Fibroblast of villous mesenchyme (primary cell): Measurements from ENCODE around the gene MMP19. TPM values are rescaled to one million over a fixed set of nuclear protein-coding genes. Genes with fewer than 3 reads are reported as not detected.
A peak's percentile ranks its signal among the peaks of the same experiment; 100 is the strongest.

Experiments
- DNase-seq: peaks from one replicate; pipeline ENCODE4 v3.0.0-alpha.2; 2010; ENCODE audit warnings: low read depth
- H3K4me3 ChIP-seq: 2 replicates; pipeline ENCODE4 v1.5.1; 2011; ENCODE audit warnings: low read depth, mild to moderate bottlenecking, low read length
- total RNA-seq: library from RNA; depleted of rRNA; stranded (reverse); fragments of >200 nt; gene quantifications from 2 replicates; pipeline ENCODE4 v1.2.3, GENCODE V29; 2012
- TF ChIP-seq, protein P1 (sequence below): IDR thresholded peaks from 2 replicates; pipeline ENCODE4 v1.5.1; 2012; ENCODE audit warnings: low read depth, mild to moderate bottlenecking, low read length; ENCODE audit not compliant: insufficient read depth

Gene MMP19
- total RNA-seq, 1 donor, result 9.1 TPM

DNA sequence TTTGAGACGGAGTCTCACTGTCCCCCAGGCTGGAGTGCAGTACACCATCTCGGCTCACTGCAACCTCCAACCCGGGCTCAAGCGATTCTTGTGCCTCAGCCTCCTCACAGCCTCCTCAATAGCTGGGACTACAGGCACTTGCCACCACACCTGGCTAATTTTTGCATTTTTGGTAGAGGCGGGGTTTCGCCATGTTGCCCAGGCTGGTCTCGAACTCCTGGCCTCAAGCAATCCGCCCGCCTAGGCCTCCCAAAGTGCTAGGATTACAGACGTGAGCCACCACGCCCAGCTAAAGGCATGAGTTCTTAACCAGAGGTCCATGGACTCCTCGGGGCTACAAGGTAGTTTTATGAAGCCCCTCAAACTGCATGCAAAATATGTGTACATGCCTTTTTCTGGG lies 27.3 kb downstream of the MMP19 start:
- TF ChIP-seq, protein P1, sequence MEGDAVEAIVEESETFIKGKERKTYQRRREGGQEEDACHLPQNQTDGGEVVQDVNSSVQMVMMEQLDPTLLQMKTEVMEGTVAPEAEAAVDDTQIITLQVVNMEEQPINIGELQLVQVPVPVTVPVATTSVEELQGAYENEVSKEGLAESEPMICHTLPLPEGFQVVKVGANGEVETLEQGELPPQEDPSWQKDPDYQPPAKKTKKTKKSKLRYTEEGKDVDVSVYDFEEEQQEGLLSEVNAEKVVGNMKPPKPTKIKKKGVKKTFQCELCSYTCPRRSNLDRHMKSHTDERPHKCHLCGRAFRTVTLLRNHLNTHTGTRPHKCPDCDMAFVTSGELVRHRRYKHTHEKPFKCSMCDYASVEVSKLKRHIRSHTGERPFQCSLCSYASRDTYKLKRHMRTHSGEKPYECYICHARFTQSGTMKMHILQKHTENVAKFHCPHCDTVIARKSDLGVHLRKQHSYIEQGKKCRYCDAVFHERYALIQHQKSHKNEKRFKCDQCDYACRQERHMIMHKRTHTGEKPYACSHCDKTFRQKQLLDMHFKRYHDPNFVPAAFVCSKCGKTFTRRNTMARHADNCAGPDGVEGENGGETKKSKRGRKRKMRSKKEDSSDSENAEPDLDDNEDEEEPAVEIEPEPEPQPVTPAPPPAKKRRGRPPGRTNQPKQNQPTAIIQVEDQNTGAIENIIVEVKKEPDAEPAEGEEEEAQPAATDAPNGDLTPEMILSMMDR, result no peak
- peak overlapping the region; percentile 75 for H3K4me3 ChIP-seq
- DNase-seq, result no peak

DNA sequence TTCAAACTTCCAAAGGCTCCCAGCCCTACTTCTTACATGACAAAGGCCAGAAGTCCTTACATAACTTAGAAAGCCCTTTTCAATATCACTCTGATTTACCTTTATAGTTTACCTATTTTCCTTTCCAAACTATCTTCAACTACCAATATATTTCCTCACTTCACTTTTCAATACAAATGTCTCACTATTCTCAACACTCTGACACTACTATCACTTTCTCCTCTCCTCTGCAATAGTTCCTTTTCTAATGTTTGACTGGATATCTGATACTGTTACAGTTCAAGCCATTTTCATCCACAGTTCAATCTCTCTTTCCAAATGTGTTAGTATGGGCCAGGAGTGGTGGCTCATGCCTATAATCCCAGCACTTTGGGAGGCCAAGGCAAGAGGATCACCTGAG lies 28.5 kb downstream of the MMP19 start:
- H3K4me3 ChIP-seq, result no peak overlapping the region
- TF ChIP-seq, protein P1, result no peak
- no peak for DNase-seq

DNA sequence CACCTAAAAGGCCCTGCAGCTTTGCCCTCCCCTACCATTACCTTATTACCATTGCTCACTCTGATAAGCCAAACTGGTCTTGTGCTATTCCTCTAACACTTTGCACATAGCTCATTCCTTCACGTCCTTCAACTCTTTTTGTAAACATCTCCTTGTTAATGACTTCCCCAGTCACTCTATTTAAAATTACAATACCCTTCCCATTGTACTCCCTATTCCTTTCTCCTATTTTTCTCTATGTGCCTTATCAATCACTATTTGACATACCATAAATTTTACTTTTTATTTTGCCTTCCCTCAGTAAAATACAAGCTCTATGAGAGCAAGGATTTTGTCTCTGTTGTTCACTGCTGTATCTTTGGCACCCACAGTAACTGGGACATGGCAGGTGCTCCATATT lies 30.6 kb downstream of the MMP19 start:
- no peak overlapping the region for H3K4me3 ChIP-seq
- TF ChIP-seq, protein P1, result no peak
- DNase-seq, result no peak

DNA sequence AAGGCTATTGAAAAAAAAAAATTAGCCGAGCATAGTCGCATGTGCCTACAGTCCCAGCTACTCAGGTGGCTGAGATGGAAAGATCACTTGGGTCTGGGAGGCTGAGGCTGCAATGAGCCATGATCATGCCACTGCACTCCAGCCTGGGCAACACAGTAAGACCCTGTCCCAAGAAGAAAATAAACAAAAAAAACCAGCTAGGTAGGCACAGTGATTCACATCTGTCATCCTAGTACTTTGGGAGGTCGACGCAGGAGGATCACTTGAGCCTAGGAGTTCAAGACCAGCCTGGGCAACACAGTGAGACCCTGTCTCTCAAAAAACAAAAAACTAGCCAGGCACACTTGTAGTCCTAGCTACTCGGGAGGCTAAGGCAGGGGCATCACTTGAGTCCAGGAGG lies 33.5 kb downstream of the MMP19 start:
- DNase-seq, result no peak
- TF ChIP-seq, protein P1, result no peak
- no peak overlapping the region for H3K4me3 ChIP-seq

DNA sequence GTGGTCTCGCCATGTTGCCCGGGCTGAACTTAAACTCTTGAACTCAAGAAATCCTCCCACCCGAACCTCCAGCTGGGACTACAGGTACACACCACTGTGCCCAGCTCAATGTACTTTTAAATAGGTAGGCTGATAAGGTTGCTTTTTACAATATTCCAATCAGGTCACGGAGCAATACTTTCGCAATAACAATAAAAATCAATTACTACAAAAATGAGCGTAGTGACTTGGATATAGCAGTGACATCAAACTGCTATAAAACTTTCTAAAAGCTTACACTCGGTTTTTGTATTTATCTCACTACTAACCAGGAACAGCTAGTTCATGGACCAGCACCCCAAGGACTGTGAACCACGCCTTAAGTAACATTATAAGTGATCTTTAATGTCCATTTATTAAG lies 35.8 kb downstream of the MMP19 start:
- no peak for DNase-seq
- TF ChIP-seq, protein P1, result no peak
- no peak overlapping the region for H3K4me3 ChIP-seq

DNA sequence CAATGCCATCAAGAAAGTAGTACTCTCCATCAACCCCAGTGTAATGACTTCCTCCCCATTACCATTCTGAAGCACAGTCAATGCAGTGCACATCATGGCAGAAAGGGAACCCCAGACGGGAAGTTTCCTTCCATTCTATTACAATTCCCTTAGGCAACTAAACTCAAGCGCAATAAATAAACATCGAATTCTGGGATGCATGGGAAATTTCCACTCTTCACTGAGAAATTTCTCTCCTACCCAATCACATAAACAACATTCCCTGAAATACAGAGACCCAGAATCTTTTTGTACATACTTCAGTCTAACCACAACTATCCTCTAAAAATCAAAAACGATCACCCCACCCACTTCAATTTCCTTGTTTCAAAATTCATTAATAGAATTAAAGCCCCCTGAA lies 45.2 kb downstream of the MMP19 start:
- TF ChIP-seq, protein P1, result no peak
- no peak overlapping the region for H3K4me3 ChIP-seq
- peak; percentile 56 for DNase-seq

DNA sequence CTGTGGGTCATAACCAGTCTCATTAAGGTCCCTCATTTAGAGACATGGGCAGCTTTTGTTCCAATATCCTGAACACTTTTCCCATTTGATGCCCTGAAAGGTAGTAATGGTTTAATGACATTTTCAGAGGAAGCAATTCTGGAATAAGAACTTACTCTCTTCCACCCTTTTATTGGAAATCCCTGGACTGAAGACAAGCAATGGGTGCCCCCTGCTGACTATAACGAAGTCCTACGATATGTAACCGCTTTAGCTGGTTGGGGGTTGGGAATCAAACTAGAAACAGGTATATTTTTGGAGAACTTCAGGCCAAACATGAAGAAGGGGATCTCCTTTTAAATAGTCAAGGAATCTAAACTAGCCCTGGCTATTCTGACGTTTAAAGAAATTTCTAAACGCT lies 45.7 kb downstream of the MMP19 start:
- TF ChIP-seq, protein P1, result peak; percentile 72
- DNase-seq, result peak; percentile 80

More for the DNA sequence above, 45.7 kb downstream of the MMP19 start:
- H3K4me3 ChIP-seq, result no peak overlapping the region
